ENCODE results near the gene RIN1.

DNA sequence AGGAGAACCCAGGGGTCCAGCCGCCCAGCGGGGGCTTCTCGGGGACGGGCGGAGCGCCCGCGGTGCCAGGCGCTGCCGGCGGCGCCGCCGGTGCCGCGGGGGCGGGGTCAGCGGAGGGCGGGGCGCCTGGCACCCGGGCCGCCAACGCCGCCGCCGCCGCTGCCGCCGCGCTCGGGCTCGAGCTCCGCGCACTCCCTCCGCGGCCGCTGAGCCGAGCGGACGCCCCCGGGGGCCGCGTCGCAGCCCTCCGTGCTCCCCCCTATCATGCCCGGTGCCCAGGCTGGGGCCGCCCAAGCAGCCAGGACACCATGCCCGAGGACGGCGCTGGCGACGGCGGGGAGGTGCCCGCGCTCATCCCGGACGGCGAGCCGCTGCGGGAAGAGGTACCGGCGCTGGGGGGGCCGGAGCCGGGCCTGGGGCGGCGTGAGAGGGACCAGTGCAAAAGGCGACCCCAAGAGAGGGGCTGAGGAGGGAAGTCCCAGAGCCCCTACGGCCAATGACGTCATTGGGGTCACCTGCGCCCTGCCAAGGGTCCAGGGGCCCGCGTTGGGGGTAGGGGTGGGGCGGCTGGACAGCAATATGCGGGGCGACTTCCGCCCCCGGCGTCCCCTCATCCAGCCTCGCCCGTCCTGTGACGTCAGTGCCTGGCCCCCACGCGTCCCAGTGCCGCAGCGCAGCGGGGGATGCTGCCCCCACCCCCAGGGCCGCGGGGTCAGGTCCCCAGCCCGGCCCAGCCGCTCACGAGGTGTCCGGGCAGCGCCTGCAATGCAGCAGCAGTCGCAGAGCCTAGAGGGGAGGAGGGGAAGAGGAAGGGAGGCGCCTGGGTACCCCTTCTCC is 44.3 kb downstream of the RIN1 start, which contains the start of gene TMEM151A:
- TF ChIP-seq, protein P1, sequence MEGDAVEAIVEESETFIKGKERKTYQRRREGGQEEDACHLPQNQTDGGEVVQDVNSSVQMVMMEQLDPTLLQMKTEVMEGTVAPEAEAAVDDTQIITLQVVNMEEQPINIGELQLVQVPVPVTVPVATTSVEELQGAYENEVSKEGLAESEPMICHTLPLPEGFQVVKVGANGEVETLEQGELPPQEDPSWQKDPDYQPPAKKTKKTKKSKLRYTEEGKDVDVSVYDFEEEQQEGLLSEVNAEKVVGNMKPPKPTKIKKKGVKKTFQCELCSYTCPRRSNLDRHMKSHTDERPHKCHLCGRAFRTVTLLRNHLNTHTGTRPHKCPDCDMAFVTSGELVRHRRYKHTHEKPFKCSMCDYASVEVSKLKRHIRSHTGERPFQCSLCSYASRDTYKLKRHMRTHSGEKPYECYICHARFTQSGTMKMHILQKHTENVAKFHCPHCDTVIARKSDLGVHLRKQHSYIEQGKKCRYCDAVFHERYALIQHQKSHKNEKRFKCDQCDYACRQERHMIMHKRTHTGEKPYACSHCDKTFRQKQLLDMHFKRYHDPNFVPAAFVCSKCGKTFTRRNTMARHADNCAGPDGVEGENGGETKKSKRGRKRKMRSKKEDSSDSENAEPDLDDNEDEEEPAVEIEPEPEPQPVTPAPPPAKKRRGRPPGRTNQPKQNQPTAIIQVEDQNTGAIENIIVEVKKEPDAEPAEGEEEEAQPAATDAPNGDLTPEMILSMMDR (IDR thresholded peaks at IDR 0.05): no peak
- no peak for TF ChIP-seq POLR2A (IDR thresholded peaks at IDR 0.05)
- TF ChIP-seq POLR2AphosphoS5 (IDR thresholded peaks at IDR 0.05): no peak

Data from prostate gland (tissue), 2 donors.